Psoas muscle (tissue), 8 donors: ENCODE data around the gene YLPM1. TPM values are rescaled to one million over a fixed set of nuclear protein-coding genes. Genes with fewer than 3 reads are reported as not detected.
A peak's percentile ranks its signal among the peaks of the same experiment; 100 is the strongest.

Experiments used
- ATAC-seq, 4 donors: fragments of 200-7000 bp; cut with Tn5 transposase; one replicate each; pipeline ENCODE4 v1.9.1; 2020; ENCODE audit warnings: moderate library complexity in 3 of 4, mild to moderate bottlenecking in 2 of 4
- DNase-seq, 2 donors: peaks; one replicate each; pipeline ENCODE4 v3.0.0-alpha.2; 2020
- H3K27ac ChIP-seq: fragments of 200-600 bp; one replicate; pipeline ENCODE4 v1.8.0; 2022
- H3K27me3 ChIP-seq, 3 donors: fragments of 200-600 bp in 1 of 3; one replicate each; pipeline versions ENCODE4 v1.6.1 to v1.8.0; 2013 to 2022; ENCODE audit warnings: low read length in 2 of 3, mild to moderate bottlenecking in 2 of 3, moderate library complexity in 1 of 3; ENCODE audit not compliant: insufficient read depth in 3 of 3
- H3K36me3 ChIP-seq, 2 donors: fragments of 200-600 bp in 1 of 2; one replicate each; pipeline versions ENCODE4 v1.6.1 to v1.8.0; 2013 to 2022; ENCODE audit warnings: low read depth in 1 of 2, mild to moderate bottlenecking in 1 of 2, moderate library complexity in 1 of 2; ENCODE audit not compliant: insufficient read depth in 1 of 2
- H3K4me1 ChIP-seq: fragments of 200-600 bp; one replicate; pipeline ENCODE4 v1.8.0; 2022
- H3K4me3 ChIP-seq: fragments of 200-600 bp; one replicate; pipeline ENCODE4 v1.8.0; 2022; ENCODE audit warnings: mild to moderate bottlenecking
- H3K9me3 ChIP-seq: fragments of 200-600 bp; one replicate; pipeline ENCODE4 v1.8.0; 2022
- CTCF ChIP-seq: fragments of 200-600 bp; IDR thresholded peaks from one replicate; pipeline ENCODE4 v1.8.0; 2022; ENCODE audit warnings: antibody characterized with exemption
- WGBS, 3 donors: extraction: QIAGEN DNeasy Blood & Tissue Kit; methylation state at CpG; one replicate each; pipeline versions ENCODE4 v1.1.6 to v1.1.7; 2013; 5-methylcytosine and 5-hydroxymethylcytosine counted together
- intact Hi-C, 2 donors: fragments of 100-400 bp; cut with DNase I; formaldehyde crosslinking; loops; one replicate each; pipeline versions ENCODE4 v1.11.0 to v1.14.2; 2022
- polyA plus RNA-seq, 3 donors: library from polyadenylated mRNA; stranded (reverse); fragments of 200-250 nt; gene quantifications; one replicate each; pipeline ENCODE4 v1.2.3, GENCODE V29; 2013
- total RNA-seq, 4 donors: library from RNA; stranded (reverse); fragmentation: NEBNext Ultra II Directional in 2 of 4; extraction: Animal tissue kit (Norgen Biotek cat#: 25700) in 2 of 4; gene quantifications; one replicate each; pipeline versions ENCODE4 v1.2.1 to v1.2.4, GENCODE V29; 2021 to 2023
- donor health status: healthy with polysubstance abuse.
- donor health status: DM: no; HTN: no; CAD: no; lungs with moderate emphysema.
- donor health status: Bipolar disorder and iron deficiency.
- donor health status: healthy.
- donor health status: DM: yes; HTN: yes; CAD: no.
- donor health status: DM: no; HTN: no; CAD: no.
- donor health status: DM: no; HTN: no; CAD: no.
- donor health status: DM: yes; HTN: yes; CAD: no.

Gene YLPM1
- total and polyA plus RNA-seq, 7 donors: 9.6 to 40.6 (median 30.1) TPM

DNA sequence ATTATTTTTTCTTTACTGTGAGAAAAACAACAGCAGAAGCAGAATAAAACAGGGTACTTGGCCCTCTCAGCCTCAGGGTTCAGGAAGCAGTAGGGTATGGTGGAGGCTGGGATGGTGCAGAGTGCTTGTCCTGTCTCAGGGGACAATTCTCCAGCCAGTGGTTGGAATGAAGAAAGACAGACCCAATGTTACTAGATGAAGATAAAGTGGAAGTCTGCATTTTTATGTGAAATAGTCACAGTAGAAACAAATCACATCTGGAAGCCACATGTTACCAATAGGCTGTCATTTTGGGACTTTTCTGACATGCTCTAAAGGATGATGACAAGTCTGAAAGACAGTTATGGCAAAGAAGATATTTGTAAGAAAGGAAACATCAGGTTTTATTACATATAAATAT is 80.5 kb downstream of the YLPM1 start:
- H3K4me1 ChIP-seq: no peaks in the 10 kb centered on the region
- H3K36me3 ChIP-seq: peaks cover 0 to 6% of the 10 kb centered on the region in 2 donors
- DNase-seq (no peak), ATAC-seq (peak in 2 of 4 donors; percentile 39 to 40)
- H3K27ac ChIP-seq: no peak overlapping the region
- intact Hi-C loops: no loop called here
- H3K4me3 ChIP-seq: no peak overlapping the region
- TF ChIP-seq CTCF: no peak
- no peaks in the 10 kb centered on the region for H3K27me3 ChIP-seq
- no peaks in the 10 kb centered on the region for H3K9me3 ChIP-seq

DNA sequence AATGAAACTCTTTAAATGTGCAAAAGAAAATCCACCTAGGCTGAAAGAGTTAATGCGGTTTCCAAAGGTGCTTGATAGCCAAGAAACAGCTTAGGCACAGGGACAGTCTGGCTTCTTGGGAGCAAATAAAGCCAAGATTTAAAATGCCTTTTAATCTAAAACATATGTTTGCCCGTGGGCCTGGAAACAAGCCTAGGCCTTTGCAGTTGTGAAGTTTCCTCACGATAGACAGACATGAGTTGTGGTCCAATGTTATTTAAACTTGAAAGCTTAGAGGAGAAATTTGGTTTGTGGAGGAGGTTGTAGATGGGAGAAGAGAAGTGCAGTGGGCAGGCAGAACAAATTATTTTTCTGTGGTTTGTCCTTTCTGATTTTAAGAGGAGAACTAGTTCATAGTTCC is 83.1 kb downstream of the YLPM1 start:
- intact Hi-C loops: no loop called here

DNA sequence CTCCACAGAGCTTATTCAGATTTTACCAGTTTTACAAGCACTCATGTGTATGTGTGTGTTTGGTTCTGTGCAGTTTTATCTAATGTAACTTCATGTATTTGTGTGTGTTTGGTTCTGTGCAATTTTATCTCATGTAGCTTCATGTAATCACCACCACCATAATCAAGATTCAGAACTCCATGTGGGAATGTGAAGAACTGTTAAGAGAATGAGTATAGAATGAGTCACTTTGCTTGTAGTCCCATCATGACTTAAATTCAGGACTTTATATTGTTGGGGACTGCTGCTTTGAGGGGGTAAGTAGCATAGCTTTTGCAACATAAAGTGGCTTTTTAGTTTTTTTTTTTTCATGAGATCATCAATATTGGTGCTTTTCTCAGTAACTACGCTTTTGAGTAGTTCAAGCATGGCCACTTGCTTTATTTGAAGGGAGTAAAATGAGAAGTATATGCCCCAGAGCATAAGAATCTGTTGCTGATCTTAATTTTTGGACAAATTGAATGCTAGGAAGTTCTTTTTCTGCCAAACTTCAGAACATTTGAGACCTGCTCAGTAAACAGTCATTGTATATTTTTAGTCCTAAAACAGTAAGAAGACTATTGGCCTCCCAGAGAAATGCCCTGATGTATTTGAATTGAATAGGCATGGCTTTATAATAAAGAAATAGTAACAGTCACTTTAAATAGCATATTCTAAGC is 84.0 kb downstream of the YLPM1 start:
- DNase-seq (no peak), ATAC-seq (no peak)
- Histone ChIP-seq H3K27ac (no peak overlapping the region), H3K27me3 (no peaks in the 10 kb centered on the region), H3K4me3 (no peak overlapping the region), H3K9me3 (no peaks in the 10 kb centered on the region), H3K36me3 (no peaks in the 10 kb centered on the region), H3K4me1 (no peaks in the 10 kb centered on the region)
- intact Hi-C loops: no loop called here
- 93 to 96% (median 95%) methylated on average over 1 of the region's 1 CpG for WGBS, 3 donors
- no peak for TF ChIP-seq CTCF

More for the DNA sequence above, 83.1 kb downstream of the YLPM1 start:
- H3K9me3 ChIP-seq: no peaks in the 10 kb centered on the region
- WGBS, 3 donors: 48 to 63% (median 52%) methylated on average over 3 of the region's 3 CpGs
- no peak overlapping the region for H3K27ac ChIP-seq
- no peak for DNase-seq
- H3K4me1 ChIP-seq: no peaks in the 10 kb centered on the region
- H3K27me3 ChIP-seq: no peaks in the 10 kb centered on the region
- no peak for TF ChIP-seq CTCF
- H3K4me3 ChIP-seq: no peak overlapping the region
- no peaks in the 10 kb centered on the region for H3K36me3 ChIP-seq
- no peak for ATAC-seq

GRCh38 chr14:74848768-74849167 is 85.7 kb downstream of the YLPM1 start:
- ATAC-seq (no peak), DNase-seq (no peak)
- no peak overlapping the region for H3K4me3 ChIP-seq
- WGBS, 3 donors: 74 to 81% (median 81%) methylated on average over 2 of the region's 2 CpGs
- TF ChIP-seq CTCF: no peak
- no peaks in the 10 kb centered on the region for H3K36me3 ChIP-seq
- H3K27me3 ChIP-seq: no peaks in the 10 kb centered on the region
- no peak overlapping the region for H3K27ac ChIP-seq
- no peaks in the 10 kb centered on the region for H3K4me1 ChIP-seq
- H3K9me3 ChIP-seq: no peaks in the 10 kb centered on the region
- intact Hi-C loops: no loop called here
